Panc1 (cell line): ENCODE measurements around the gene WDR90.

ENCODE experiments used
- CTCF ChIP-seq: fragments of 450-650 bp; IDR thresholded peaks from 2 replicates; pipeline ENCODE4 v1.5.1; 2017; ENCODE audit warnings: mild to moderate bottlenecking
- POLR2AphosphoS5 ChIP-seq: IDR thresholded peaks from 2 replicates; pipeline ENCODE4 v1.6.1; 2012; ENCODE audit warnings: mild to moderate bottlenecking, low read depth, low read length, moderate library complexity

GRCh38 chr16:676565-676902, 27.4 kb downstream of the WDR90 start:
- TF ChIP-seq CTCF: no peak
- TF ChIP-seq POLR2AphosphoS5: no peak
